D721Med (cell line): ENCODE data around the gene METTL24.

Source experiments
- DNase-seq: peaks from one replicate; pipeline ENCODE4 v3.0.0; 2011; ENCODE audit warnings: low spot score; ENCODE audit not compliant: insufficient read length
- FAIRE-seq: peaks from 2 replicates; lab custom pipeline; 2011; peaks lifted over from hg19 to GRCh38; lab: Jason Lieb, UNC
- TF ChIP-seq, protein P1 (sequence below): IDR thresholded peaks from 2 replicates; pipeline ENCODE4 v1.5.1; 2012; ENCODE audit warnings: mild to moderate bottlenecking, control low read depth; ENCODE audit not compliant: insufficient read depth; ENCODE audit errors: missing control alignments

METTL24 gene

DNA sequence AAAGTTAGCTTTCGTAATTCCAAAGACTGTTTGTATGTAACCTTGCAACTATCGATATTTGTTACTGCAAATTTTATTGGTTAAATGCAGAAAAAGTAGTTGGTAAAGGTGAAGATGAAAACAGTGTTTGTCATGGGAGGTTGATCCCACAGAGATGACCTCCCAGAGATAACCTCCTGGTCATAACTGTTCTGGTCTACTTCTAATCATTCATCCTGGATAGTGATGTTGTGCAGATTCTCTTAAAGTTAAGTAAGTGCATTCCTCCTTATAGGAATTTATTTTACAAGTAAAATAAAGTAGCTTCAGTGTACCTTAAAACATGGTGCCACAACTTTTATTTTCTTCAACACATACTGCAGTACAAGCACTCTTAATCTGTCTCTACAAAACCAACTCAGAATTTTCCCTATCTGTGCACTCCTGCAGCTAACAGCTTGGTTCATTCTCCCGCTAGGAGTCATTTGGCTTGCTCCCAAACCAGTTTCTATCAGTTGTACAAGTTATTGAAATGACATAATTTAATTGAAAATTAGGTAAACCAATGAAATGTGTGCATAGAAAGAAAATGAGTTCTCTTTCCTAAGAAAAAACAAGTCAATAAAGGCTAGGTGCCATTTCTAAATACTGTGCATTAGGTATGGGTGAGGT is 19.2 kb downstream of the METTL24 start:
- DNase-seq, result no peak
- no peak for FAIRE-seq

DNA sequence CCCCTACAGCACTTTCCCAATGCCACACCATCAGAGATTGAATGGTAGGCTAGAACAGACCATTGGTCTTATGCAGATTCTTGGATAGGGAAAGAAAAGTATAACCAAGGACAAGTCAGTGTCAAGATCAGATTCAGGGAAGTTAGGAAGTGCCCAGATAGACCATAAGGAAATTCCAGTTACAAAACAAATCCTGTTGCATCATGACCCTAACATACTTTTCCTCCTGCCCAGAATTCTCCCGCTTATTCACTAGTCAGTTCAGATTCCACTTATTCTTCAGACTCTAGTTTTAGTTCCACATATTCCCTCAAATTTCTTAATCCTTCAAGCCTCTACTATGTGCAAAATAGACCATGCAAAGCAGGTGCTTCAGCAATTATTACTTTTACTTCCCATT is 20.7 kb downstream of the METTL24 start:
- FAIRE-seq (no peak), DNase-seq (no peak)
- TF ChIP-seq, protein P1, sequence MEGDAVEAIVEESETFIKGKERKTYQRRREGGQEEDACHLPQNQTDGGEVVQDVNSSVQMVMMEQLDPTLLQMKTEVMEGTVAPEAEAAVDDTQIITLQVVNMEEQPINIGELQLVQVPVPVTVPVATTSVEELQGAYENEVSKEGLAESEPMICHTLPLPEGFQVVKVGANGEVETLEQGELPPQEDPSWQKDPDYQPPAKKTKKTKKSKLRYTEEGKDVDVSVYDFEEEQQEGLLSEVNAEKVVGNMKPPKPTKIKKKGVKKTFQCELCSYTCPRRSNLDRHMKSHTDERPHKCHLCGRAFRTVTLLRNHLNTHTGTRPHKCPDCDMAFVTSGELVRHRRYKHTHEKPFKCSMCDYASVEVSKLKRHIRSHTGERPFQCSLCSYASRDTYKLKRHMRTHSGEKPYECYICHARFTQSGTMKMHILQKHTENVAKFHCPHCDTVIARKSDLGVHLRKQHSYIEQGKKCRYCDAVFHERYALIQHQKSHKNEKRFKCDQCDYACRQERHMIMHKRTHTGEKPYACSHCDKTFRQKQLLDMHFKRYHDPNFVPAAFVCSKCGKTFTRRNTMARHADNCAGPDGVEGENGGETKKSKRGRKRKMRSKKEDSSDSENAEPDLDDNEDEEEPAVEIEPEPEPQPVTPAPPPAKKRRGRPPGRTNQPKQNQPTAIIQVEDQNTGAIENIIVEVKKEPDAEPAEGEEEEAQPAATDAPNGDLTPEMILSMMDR, result no peak

More for the DNA sequence above, 19.2 kb downstream of the METTL24 start:
- TF ChIP-seq, protein P1, result no peak

GRCh38 chr6:110334423-110335180 is 23.5 kb downstream of the METTL24 start:
- TF ChIP-seq, protein P1, result no peak
- no peak for FAIRE-seq
- DNase-seq, result no peak

DNA sequence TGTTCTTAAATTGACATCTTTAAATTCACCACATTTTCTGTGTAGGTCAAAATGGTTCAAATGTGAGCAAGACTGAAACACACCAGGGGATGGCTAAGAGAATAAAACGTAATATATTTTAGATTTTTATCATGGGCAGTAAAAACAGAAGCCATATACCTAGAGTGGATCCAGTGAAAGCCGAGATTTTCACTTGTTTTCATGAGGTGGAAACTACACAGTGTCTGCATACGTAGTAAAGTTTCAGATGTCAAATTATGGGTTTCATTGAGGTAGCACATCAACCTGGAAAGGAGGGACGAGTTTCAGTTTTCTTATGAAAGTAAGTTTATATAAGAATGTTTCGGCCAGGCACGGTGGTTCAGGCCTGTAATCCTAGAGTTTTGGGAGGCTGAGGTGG is 25.9 kb downstream of the METTL24 start:
- TF ChIP-seq, protein P1, result no peak
- DNase-seq (no peak), FAIRE-seq (no peak)

DNA sequence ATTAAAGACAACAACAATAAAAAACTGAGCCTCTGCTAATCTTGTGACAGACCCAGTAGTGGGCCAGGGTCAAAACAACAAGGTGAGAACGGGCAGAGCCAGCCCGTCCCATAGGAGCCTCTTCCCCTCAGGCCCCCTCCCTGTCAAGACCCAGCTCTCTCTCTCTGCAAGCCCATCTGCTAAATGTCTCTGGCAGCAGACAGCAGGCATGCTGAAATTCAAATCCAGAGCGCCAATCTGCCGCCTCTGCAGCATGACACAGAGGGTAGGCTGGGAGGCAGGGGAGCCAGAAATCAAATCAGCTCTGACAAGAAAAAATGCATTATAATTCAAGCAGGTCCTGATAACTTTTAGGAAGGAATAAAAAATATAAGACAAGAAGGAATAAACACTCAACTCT is 26.3 kb downstream of the METTL24 start:
- DNase-seq (peak; percentile 42), FAIRE-seq (no peak)
- TF ChIP-seq, protein P1, result no peak

DNA sequence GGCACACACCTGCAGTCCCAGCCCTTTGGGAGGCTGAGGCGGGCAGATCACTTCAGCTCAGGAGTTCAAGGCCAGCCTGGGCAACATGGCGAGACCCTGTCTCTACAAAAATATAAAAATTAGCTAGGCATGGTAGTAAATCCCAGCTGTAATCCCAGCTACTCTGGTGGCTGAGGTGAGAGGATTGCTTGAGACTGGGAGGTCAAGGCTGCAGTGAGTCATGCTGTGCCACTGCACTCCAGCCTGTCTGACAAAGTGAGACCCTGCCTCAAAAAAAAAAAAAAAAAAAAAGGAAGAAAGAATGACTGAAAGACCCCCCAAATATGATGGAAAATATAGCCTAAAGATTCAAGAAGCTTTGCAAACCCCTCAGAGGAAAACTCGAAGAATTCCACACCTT is 26.8 kb downstream of the METTL24 start:
- no peak for DNase-seq
- FAIRE-seq, result no peak
- TF ChIP-seq, protein P1, result no peak
